HepG2 (cell line): ENCODE data around the gene TIMM10. TPM values are rescaled to one million over a fixed set of nuclear protein-coding genes. Genes with fewer than 3 reads are reported as not detected.

Experiments used
- CREM ChIP-seq, 2 experiments: sonication (generic) in 1 of 2; formaldehyde crosslinking in 1 of 2; IDR thresholded peaks; 2 replicates each; pipeline versions ENCODE4 v1.4.0 to v1.6.1; 2016 to 2020; ENCODE audit warnings: antibody characterized with exemption in 1 of 2, mild to moderate bottlenecking in 1 of 2, missing genetic modification reagents in 1 of 2
- GLMP ChIP-seq: sonication (generic); formaldehyde crosslinking; IDR thresholded peaks from 2 replicates; pipeline ENCODE4 v1.9.0; 2021; ENCODE audit warnings: missing genetic modification reagents, mild to moderate bottlenecking, borderline replicate concordance
- HMGA1 ChIP-seq: sonication (generic); formaldehyde crosslinking; conservative IDR thresholded peaks from 2 replicates; pipeline ENCODE4 v1.4.0; 2020; ENCODE audit warnings: missing genetic modification reagents
- KDM2A ChIP-seq: sonication (generic); formaldehyde crosslinking; IDR thresholded peaks from 2 replicates; pipeline ENCODE4 v1.4.0; 2020; ENCODE audit warnings: low read depth, missing genetic modification reagents, borderline replicate concordance
- MAF1 ChIP-seq: sonication (generic); formaldehyde crosslinking; IDR thresholded peaks from 2 replicates; pipeline ENCODE4 v1.5.0; 2020; ENCODE audit warnings: missing genetic modification reagents, borderline replicate concordance
- SMAD3 ChIP-seq: sonication (generic); formaldehyde crosslinking; IDR thresholded peaks from 2 replicates; pipeline ENCODE4 v1.4.0; 2020; ENCODE audit warnings: missing genetic modification reagents
- TEAD3 ChIP-seq: optimal IDR thresholded peaks from 2 replicates; pipeline ENCODE3; 2016; ENCODE audit warnings: borderline replicate concordance
- TEF ChIP-seq: sonication (generic); formaldehyde crosslinking; IDR thresholded peaks from 2 replicates; pipeline ENCODE4 v1.5.0; 2020; ENCODE audit warnings: missing genetic modification reagents
- TFE3 ChIP-seq: IDR thresholded peaks from 2 replicates; pipeline ENCODE4 v1.6.1; 2016
- ZBTB26 ChIP-seq: IDR thresholded peaks from 2 replicates; pipeline ENCODE4 v1.6.1; 2016; ENCODE audit warnings: missing compliant biosample characterization, missing genetic modification reagents, borderline replicate concordance
- ZFP41 ChIP-seq: sonication (generic); formaldehyde crosslinking; IDR thresholded peaks from 2 replicates; pipeline ENCODE4 v1.4.0; 2020; ENCODE audit warnings: mild to moderate bottlenecking, missing genetic modification reagents, borderline replicate concordance
- ZNF232 ChIP-seq: sonication (generic); formaldehyde crosslinking; IDR thresholded peaks from 2 replicates; pipeline ENCODE4 v1.4.0; 2020; ENCODE audit warnings: missing genetic modification reagents, borderline replicate concordance
- ZNF234 ChIP-seq: sonication (generic); formaldehyde crosslinking; conservative IDR thresholded peaks from 2 replicates; pipeline ENCODE4 v1.5.1; 2020; ENCODE audit warnings: mild to moderate bottlenecking, missing genetic modification reagents
- ZNF264 ChIP-seq: sonication (generic); formaldehyde crosslinking; IDR thresholded peaks from 2 replicates; pipeline ENCODE4 v1.4.0; 2020; ENCODE audit warnings: missing genetic modification reagents
- ZNF274 ChIP-seq: sonication (generic); formaldehyde crosslinking; IDR thresholded peaks from 2 replicates; pipeline ENCODE4 v1.5.1; 2020; ENCODE audit warnings: mild to moderate bottlenecking, missing genetic modification reagents
- ZNF280B ChIP-seq: sonication (generic); formaldehyde crosslinking; IDR thresholded peaks from 2 replicates; pipeline ENCODE4 v1.5.0; 2020; ENCODE audit warnings: missing genetic modification reagents, mild to moderate bottlenecking, borderline replicate concordance
- ZNF691 ChIP-seq: sonication (generic); formaldehyde crosslinking; IDR thresholded peaks from 2 replicates; pipeline ENCODE4 v1.4.0; 2020; ENCODE audit warnings: missing genetic modification reagents, low read depth, mild to moderate bottlenecking, borderline replicate concordance
- ZNF749 ChIP-seq: sonication (generic); formaldehyde crosslinking; IDR thresholded peaks from 2 replicates; pipeline ENCODE4 v1.8.0; 2022; ENCODE audit warnings: mild to moderate bottlenecking, missing genetic modification reagents, moderate library complexity, borderline replicate concordance
- ZNF768 ChIP-seq: sonication (generic); formaldehyde crosslinking; IDR thresholded peaks from 2 replicates; pipeline ENCODE4 v1.4.0; 2020; ENCODE audit warnings: missing genetic modification reagents
- ZSCAN30 ChIP-seq: sonication (generic); formaldehyde crosslinking; IDR thresholded peaks from 2 replicates; pipeline ENCODE4 v1.5.0; 2020; ENCODE audit warnings: mild to moderate bottlenecking, missing genetic modification reagents
- polyA plus RNA-seq, 8 experiments: library from polyadenylated mRNA; depleted of rRNA in 3 of 8; stranded (reverse) in 7 of 8; unstranded in 1 of 8; fragments of >200 nt; fragmentation: Illumina TruSeq in 4 of 8; extraction: Trizol in 4 of 8; gene quantifications; 2 replicates each; pipeline versions ENCODE4 v1.2.1 to v1.2.3, GENCODE V29; 2011 to 2016; ENCODE audit warnings: low read depth in 4 of 8, missing spikeins in 1 of 8, mixed read lengths in 1 of 8; ENCODE audit not compliant: insufficient read depth in 1 of 8
- total RNA-seq, 5 experiments: library from RNA; depleted of rRNA; stranded (reverse); fragments of >200 nt; fragmentation: Illumina TruSeq; extraction: Trizol; gene quantifications; 2 replicates each; pipeline ENCODE4 v1.2.3, GENCODE V29; 2016; ENCODE audit warnings: low read depth in 1 of 5

Gene TIMM10
- total and polyA plus RNA-seq, 2 of the 13 experiments (the other 11 are each of a cell fraction or from before 2014, with no cell fraction given), result 67.8 to 82.2 TPM

GRCh38 chr11:57514538-57515331 lies 15.8 kb downstream of the TIMM10 start (continued):
- TF ChIP-seq ZNF280B (CRISPR knock-in tag) (no peak), GLMP (CRISPR knock-in tag) (0 out of 2 replicates have a peak, but pooled peaks have one; percentile 54), ZNF768 (CRISPR knock-in tag) (no peak), CREM (IDR thresholded peaks at IDR 0.05) (peak; percentile 47), CREM (CRISPR knock-in tag; IDR thresholded peaks at IDR 0.05) (no peak), ZFP41 (CRISPR knock-in tag) (peak; percentile 24; the same call in 1 of the 2 replicates), SMAD3 (CRISPR knock-in tag) (no peak), ZSCAN30 (CRISPR knock-in tag) (0 out of 2 replicates have a peak, but pooled peaks have one; percentile 13), ZNF232 (CRISPR knock-in tag) (peak; percentile 1; the same call in 1 of the 2 replicates), ZNF274 (CRISPR knock-in tag) (no peak), HMGA1 (CRISPR knock-in tag) (no peak), MAF1 (CRISPR knock-in tag) (no peak), ZNF691 (CRISPR knock-in tag) (no peak), TEAD3 (no peak), ZNF749 (CRISPR knock-in tag) (peak; percentile 66; the same call in 1 of the 2 replicates), KDM2A (peak; percentile 24; the same call in 1 of the 2 replicates), TFE3 (CRISPR knock-in tag) (peak; percentile 60), ZNF234 (peak; percentile 82; the same call in 1 of the 2 replicates), ZNF264 (no peak), ZBTB26 (CRISPR knock-in tag) (no peak; the same call in 1 of the 2 replicates), TEF (CRISPR knock-in tag) (no peak)
